HG02852 (cell line): ENCODE results near the gene LRMDA.
"Not testable (repeated sequence)": the region's sequence is repeated elsewhere in the genome, so short reads cannot be mapped to it uniquely, and the experiment has no call there.

Experiments
- ATAC-seq: cut with Tn5 transposase; IDR thresholded peaks from one replicate; pipeline ENCODE4 v1.9.1; 2021; ENCODE audit warnings: mild to moderate bottlenecking, moderate library complexity; ENCODE audit not compliant: unreplicated experiment

Gene LRMDA

GRCh38 chr10:76126607-76127527 lies 695.4 kb downstream of the LRMDA start:
- ATAC-seq = no peak

GRCh38 chr10:76127984-76128589 lies 696.7 kb downstream of the LRMDA start:
- no peak for ATAC-seq

GRCh38 chr10:76129213-76129612 lies 697.8 kb downstream of the LRMDA start:
- no peak for ATAC-seq

GRCh38 chr10:76130892-76131291 lies 699.5 kb downstream of the LRMDA start:
- ATAC-seq = no peak

GRCh38 chr10:76133597-76134255 lies 702.3 kb downstream of the LRMDA start:
- no peak for ATAC-seq

- no peak for ATAC-seq
Measured at GRCh38 chr10:76136961-76137360, 705.5 kb downstream of the LRMDA start.

- no peak for ATAC-seq
Measured at GRCh38 chr10:76138286-76138685, 706.9 kb downstream of the LRMDA start.

- no peak for ATAC-seq
Measured at GRCh38 chr10:76138906-76139305, 707.5 kb downstream of the LRMDA start.

- ATAC-seq = no peak
Measured at GRCh38 chr10:76139431-76139830, 708.0 kb downstream of the LRMDA start.

GRCh38 chr10:76141376-76141775 lies 710.0 kb downstream of the LRMDA start:
- no peak for ATAC-seq

- ATAC-seq = not testable (repeated sequence)
Measured at GRCh38 chr10:76148217-76148616, 716.8 kb downstream of the LRMDA start.

GRCh38 chr10:76149182-76149581 lies 717.8 kb downstream of the LRMDA start:
- ATAC-seq = no peak

GRCh38 chr10:76149602-76150138 lies 718.2 kb downstream of the LRMDA start:
- no peak for ATAC-seq

GRCh38 chr10:76150139-76150875 lies 718.9 kb downstream of the LRMDA start:
- ATAC-seq = no peak

GRCh38 chr10:76150876-76151288 lies 719.5 kb downstream of the LRMDA start:
- ATAC-seq = no peak

GRCh38 chr10:76152186-76152585 lies 720.8 kb downstream of the LRMDA start:
- no peak for ATAC-seq

GRCh38 chr10:76155961-76156360 lies 724.5 kb downstream of the LRMDA start:
- no peak for ATAC-seq

- ATAC-seq = no peak
Measured at GRCh38 chr10:76160446-76161300, 729.2 kb downstream of the LRMDA start.

GRCh38 chr10:76161301-76161582 lies 729.8 kb downstream of the LRMDA start:
- no peak for ATAC-seq

- no peak for ATAC-seq
Measured at GRCh38 chr10:76168437-76168836, 737.0 kb downstream of the LRMDA start.
